OCI-LY7 (cell line): ENCODE data around the gene MORN5. TPM values are rescaled to one million over a fixed set of nuclear protein-coding genes. Genes with fewer than 3 reads are reported as not detected.

ENCODE experiments used
- BruUV-seq: library from RNA; stranded (reverse); fragments of 400-500 nt; replicated peaks from 2 replicates; lab custom pipeline; 2021; lab: Mats Ljungman, UMichigan
- CTCF ChIA-PET: fragments of 300-600 bp; sonication (Branson Sonifier 250); formaldehyde crosslinking; loops from one replicate; lab custom pipeline; 2022; ENCODE audit warnings: antibody characterized with exemption; ENCODE audit not compliant: unreplicated experiment; lab: Charles Lee
- POLR2A ChIA-PET: fragments of 300-600 bp; sonication (Branson Sonifier 250); formaldehyde crosslinking; loops from one replicate; lab custom pipeline; 2022; ENCODE audit warnings: antibody characterized with exemption; lab: Charles Lee
- DNase-seq: peaks from one replicate; pipeline ENCODE4 v3.0.0-alpha.2; 2015; ENCODE audit warnings: low spot score
- H2AFZ ChIP-seq: fragments of 200-600 bp; sonication (generic), shearing (Covaris generic); 2 replicates; pipeline ENCODE4 v1.6.1; 2014; ENCODE audit warnings: mild to moderate bottlenecking, antibody characterized with exemption, low read length, moderate library complexity
- H3K27ac ChIP-seq: fragments of 200-600 bp; sonication (generic); 2 replicates; pipeline ENCODE4 v1.5.1; 2014; ENCODE audit warnings: mixed run types, low read depth, mild to moderate bottlenecking, moderate library complexity, low read length, inconsistent platforms; ENCODE audit not compliant: poor library complexity, severe bottlenecking
- H3K36me3 ChIP-seq: fragments of 200-600 bp; sonication (generic); 2 replicates; pipeline ENCODE4 v1.6.1; 2014; ENCODE audit warnings: mild to moderate bottlenecking, antibody characterized with exemption, low read length, moderate library complexity, mixed read lengths; ENCODE audit not compliant: insufficient read depth
- H3K4me1 ChIP-seq: fragments of 200-600 bp; sonication (generic); 2 replicates; pipeline ENCODE4 v1.5.1; 2014; ENCODE audit warnings: mild to moderate bottlenecking, low read length; ENCODE audit not compliant: insufficient read depth, poor library complexity, severe bottlenecking
- H3K4me2 ChIP-seq: fragments of 200-600 bp; sonication (generic); 2 replicates; pipeline ENCODE4 v1.6.1; 2014; ENCODE audit warnings: mild to moderate bottlenecking, low read length
- H3K4me3 ChIP-seq: fragments of 200-600 bp; sonication (generic); 2 replicates; pipeline ENCODE4 v1.5.1; 2014; ENCODE audit warnings: mild to moderate bottlenecking, low read depth, low read length; ENCODE audit not compliant: poor library complexity, severe bottlenecking
- H3K79me2 ChIP-seq: fragments of 200-600 bp; sonication (generic); 2 replicates; pipeline ENCODE4 v1.6.1; 2016; ENCODE audit warnings: low read depth, mild to moderate bottlenecking, low read length, moderate library complexity, mixed read lengths; ENCODE audit not compliant: insufficient read depth
- H3K9me2 ChIP-seq: fragments of 200-600 bp; sonication (generic); 2 replicates; pipeline ENCODE4 v1.6.1; 2016; ENCODE audit warnings: mild to moderate bottlenecking, low read length, mixed read lengths; ENCODE audit not compliant: insufficient read depth
- H3K9me3 ChIP-seq: fragments of 200-600 bp; sonication (generic); 2 replicates; pipeline ENCODE4 v1.6.1; 2014; ENCODE audit warnings: mild to moderate bottlenecking, mixed run types, low read length, mixed read lengths
- H4K20me1 ChIP-seq: fragments of 200-600 bp; sonication (generic); 2 replicates; pipeline ENCODE4 v1.6.1; 2014; ENCODE audit warnings: mild to moderate bottlenecking, antibody characterized with exemption, low read length, moderate library complexity, mixed read lengths; ENCODE audit not compliant: insufficient read depth
- CTCF ChIP-seq: fragments of 200-600 bp; sonication (generic); conservative IDR thresholded peaks from 2 replicates; pipeline ENCODE4 v1.5.1; 2014; ENCODE audit warnings: mild to moderate bottlenecking, antibody characterized with exemption, low read length, moderate library complexity, mixed read lengths
- EZH2phosphoT487 ChIP-seq: fragments of 200-600 bp; sonication (generic); IDR thresholded peaks from 2 replicates; pipeline ENCODE4 v1.6.1; 2018; ENCODE audit warnings: low read depth, borderline replicate concordance, mild to moderate bottlenecking, mixed run types, antibody characterized with exemption, low read length, moderate library complexity, mixed read lengths
- intact Hi-C: fragments of 100-400 bp; cut with micrococcal nuclease; formaldehyde crosslinking; loops from one replicate; pipeline ENCODE4 v1.10.0; 2022; ENCODE audit not compliant: unreplicated experiment
- total RNA-seq, 2 experiments: library from RNA; depleted of rRNA in 1 of 2; stranded (reverse); fragments of >200 nt in 1 of 2; shearing (Covaris generic) in 1 of 2; gene quantifications; 2 replicates each; pipeline ENCODE4 v1.2.3, GENCODE V29; 2014 to 2022

MORN5 gene
- total RNA-seq, 2 experiments from 2014 or later: not detected

- H3K79me2 ChIP-seq: peaks cover 19% of the 10 kb centered on the region; the same call in 1 of the 2 replicates
- CTCF ChIA-PET: no interaction called here
- H4K20me1 ChIP-seq: no peaks in the 10 kb centered on the region
- no peak for DNase-seq
- intact Hi-C loops: no loop called here
- H3K36me3 ChIP-seq: peaks cover 64% of the 10 kb centered on the region
- no peaks in the 10 kb centered on the region for H3K4me1 ChIP-seq
- H2AFZ ChIP-seq: no peak overlapping the region
- POLR2A ChIA-PET: interaction anchor here (1.2 kb wide), 1 partner anchor 211 kb away, joined by 3 read pairs; no protein-coding TSS in a partner anchor
- no TSS peak for BruUV-seq
- no peak overlapping the region for H3K4me3 ChIP-seq
- no peak for TF ChIP-seq CTCF
- TF ChIP-seq EZH2phosphoT487: no peak
- H3K27ac ChIP-seq: no peak overlapping the region
- H3K9me2 ChIP-seq: no peaks in the 10 kb centered on the region
- H3K4me2 ChIP-seq: no peak overlapping the region
- no peaks in the 10 kb centered on the region for H3K9me3 ChIP-seq
Measured at GRCh38 chr9:122151267-122151828, 8.4 kb upstream of the MORN5 start.

GRCh38 chr9:122155796-122156195 is 3.9 kb upstream of the MORN5 start:
- intact Hi-C loops: no loop called here
- TF ChIP-seq CTCF (no peak), EZH2phosphoT487 (no peak)
- no peak overlapping the region for H3K27ac ChIP-seq
- peaks cover 37% of the 10 kb centered on the region; the same call in 1 of the 2 replicates for H3K79me2 ChIP-seq
- H3K36me3 ChIP-seq: peaks cover 24% of the 10 kb centered on the region; the same call in 1 of the 2 replicates
- no peaks in the 10 kb centered on the region for H3K9me3 ChIP-seq
- H3K4me3 ChIP-seq: no peak overlapping the region
- no peak for DNase-seq
- no peaks in the 10 kb centered on the region for H3K9me2 ChIP-seq
- no peaks in the 10 kb centered on the region for H4K20me1 ChIP-seq
- H2AFZ ChIP-seq: no peak overlapping the region
- ChIA-PET CTCF (no interaction called here), POLR2A (no interaction called here)
- no peak overlapping the region for H3K4me2 ChIP-seq
- peaks cover 7% of the 10 kb centered on the region for H3K4me1 ChIP-seq
- no TSS peak for BruUV-seq

GRCh38 chr9:122158202-122158601 is 1.5 kb upstream of the MORN5 start:
- Histone ChIP-seq H3K36me3 (peaks cover 8% of the 10 kb centered on the region; the same call in 1 of the 2 replicates), H3K4me2 (peak overlapping the region; percentile 36; the same call in 1 of the 2 replicates), H3K9me3 (peaks cover 11% of the 10 kb centered on the region), H3K4me1 (peaks cover 7% of the 10 kb centered on the region), H3K4me3 (no peak overlapping the region), H3K79me2 (peaks cover 37% of the 10 kb centered on the region; the same call in 1 of the 2 replicates), H4K20me1 (no peaks in the 10 kb centered on the region), H3K27ac (no peak overlapping the region), H3K9me2 (no peaks in the 10 kb centered on the region), H2AFZ (no peak overlapping the region)
- CTCF ChIA-PET: interaction anchor here (0.6 kb wide), 1 partner anchor 9 kb away, joined by 3 read pairs; no protein-coding TSS in a partner anchor
- TF ChIP-seq CTCF: peak; percentile 81
- TF ChIP-seq EZH2phosphoT487: no peak
- BruUV-seq: no TSS peak
- POLR2A ChIA-PET: no interaction called here
- DNase-seq: peak; percentile 72
- intact Hi-C loops: no loop called here
